OCI-LY3 (cell line): ENCODE measurements around the gene MACF1.

ENCODE experiments used
- H2AFZ ChIP-seq: fragments of 200-600, 300-600 bp; shearing (Covaris generic); 2 replicates; pipeline ENCODE4 v1.6.0; 2014; ENCODE audit warnings: antibody characterized with exemption, low read depth, low read length
- H3K27ac ChIP-seq: fragments of 200-600, 300-600 bp; sonication (generic); 2 replicates; pipeline ENCODE4 v1.5.1; 2014; ENCODE audit warnings: mild to moderate bottlenecking, low read length, moderate library complexity, mixed read lengths
- H3K27me3 ChIP-seq: fragments of 200-600, 300-600 bp; sonication (generic); 2 replicates; pipeline ENCODE4 v1.6.1; 2014; ENCODE audit warnings: low read depth, low read length, mixed read lengths
- H3K36me3 ChIP-seq: fragments of 200-600, 300-600 bp; sonication (generic); replicated peaks from 2 replicates; pipeline ENCODE3; 2014; ENCODE audit warnings: low read depth, low read length, mixed read lengths
- H3K4me1 ChIP-seq: fragments of 300-600, 200-600 bp; sonication (generic); 2 replicates; pipeline ENCODE4 v1.6.1; 2014; ENCODE audit warnings: low read length, mixed read lengths
- H3K4me2 ChIP-seq: fragments of 200-600, 300-600 bp; sonication (generic); 2 replicates; pipeline ENCODE4 v1.6.1; 2014; ENCODE audit warnings: low read length, mixed read lengths
- H3K4me3 ChIP-seq: fragments of 300-600, 200-600 bp; sonication (generic); 2 replicates; pipeline ENCODE4 v1.5.1; 2014; ENCODE audit warnings: antibody characterized with exemption, mild to moderate bottlenecking, low read length, moderate library complexity
- H3K79me2 ChIP-seq: fragments of 300-600, 200-600 bp; shearing (Covaris generic); 2 replicates; pipeline ENCODE4 v1.6.1; 2014; ENCODE audit warnings: mild to moderate bottlenecking, low read length, mixed read lengths
- H3K9ac ChIP-seq: fragments of 300-600, 200-600 bp; shearing (Covaris generic); 2 replicates; pipeline ENCODE4 v1.6.0; 2014; ENCODE audit warnings: mild to moderate bottlenecking, low read length, moderate library complexity
- H3K9me3 ChIP-seq: fragments of 200-600, 300-600 bp; shearing (Covaris generic); 2 replicates; pipeline ENCODE4 v1.6.1; 2014; ENCODE audit warnings: low read length, mixed read lengths; ENCODE audit not compliant: insufficient read depth
- H4K20me1 ChIP-seq: fragments of 200-600, 300-600 bp; sonication (generic); 2 replicates; pipeline ENCODE4 v1.6.1; 2016; ENCODE audit warnings: low read length, mixed read lengths; ENCODE audit not compliant: insufficient read depth
- EZH2phosphoT487 ChIP-seq: fragments of 200-600 bp; shearing (Covaris generic); IDR thresholded peaks from 2 replicates; pipeline ENCODE4 v1.6.1; 2018; ENCODE audit warnings: antibody characterized with exemption, mixed run types, low read depth
- TF ChIP-seq, protein P1 (sequence below): fragments of 200-600, 300-600 bp; sonication (generic); IDR thresholded peaks from 2 replicates; pipeline ENCODE4 v1.5.1; 2014; ENCODE audit warnings: antibody characterized with exemption, low read length, low read depth

Gene MACF1

GRCh38 chr1:39239968-39240367 is 35.5 kb downstream of the MACF1 start:
- no peaks in the 10 kb centered on the region for H3K36me3 ChIP-seq
- peaks cover 9% of the 10 kb centered on the region for H3K4me1 ChIP-seq
- H3K79me2 ChIP-seq: no peaks in the 10 kb centered on the region
- no peak overlapping the region for H3K9ac ChIP-seq
- H3K27ac ChIP-seq: no peak overlapping the region
- H2AFZ ChIP-seq: no peak overlapping the region
- no peak overlapping the region for H3K4me2 ChIP-seq
- no peak overlapping the region for H3K4me3 ChIP-seq
- no peaks in the 10 kb centered on the region for H3K9me3 ChIP-seq
- no peak for TF ChIP-seq EZH2phosphoT487
- TF ChIP-seq, protein P1, sequence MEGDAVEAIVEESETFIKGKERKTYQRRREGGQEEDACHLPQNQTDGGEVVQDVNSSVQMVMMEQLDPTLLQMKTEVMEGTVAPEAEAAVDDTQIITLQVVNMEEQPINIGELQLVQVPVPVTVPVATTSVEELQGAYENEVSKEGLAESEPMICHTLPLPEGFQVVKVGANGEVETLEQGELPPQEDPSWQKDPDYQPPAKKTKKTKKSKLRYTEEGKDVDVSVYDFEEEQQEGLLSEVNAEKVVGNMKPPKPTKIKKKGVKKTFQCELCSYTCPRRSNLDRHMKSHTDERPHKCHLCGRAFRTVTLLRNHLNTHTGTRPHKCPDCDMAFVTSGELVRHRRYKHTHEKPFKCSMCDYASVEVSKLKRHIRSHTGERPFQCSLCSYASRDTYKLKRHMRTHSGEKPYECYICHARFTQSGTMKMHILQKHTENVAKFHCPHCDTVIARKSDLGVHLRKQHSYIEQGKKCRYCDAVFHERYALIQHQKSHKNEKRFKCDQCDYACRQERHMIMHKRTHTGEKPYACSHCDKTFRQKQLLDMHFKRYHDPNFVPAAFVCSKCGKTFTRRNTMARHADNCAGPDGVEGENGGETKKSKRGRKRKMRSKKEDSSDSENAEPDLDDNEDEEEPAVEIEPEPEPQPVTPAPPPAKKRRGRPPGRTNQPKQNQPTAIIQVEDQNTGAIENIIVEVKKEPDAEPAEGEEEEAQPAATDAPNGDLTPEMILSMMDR: no peak
- no peaks in the 10 kb centered on the region for H4K20me1 ChIP-seq
- H3K27me3 ChIP-seq: no peaks in the 10 kb centered on the region

DNA sequence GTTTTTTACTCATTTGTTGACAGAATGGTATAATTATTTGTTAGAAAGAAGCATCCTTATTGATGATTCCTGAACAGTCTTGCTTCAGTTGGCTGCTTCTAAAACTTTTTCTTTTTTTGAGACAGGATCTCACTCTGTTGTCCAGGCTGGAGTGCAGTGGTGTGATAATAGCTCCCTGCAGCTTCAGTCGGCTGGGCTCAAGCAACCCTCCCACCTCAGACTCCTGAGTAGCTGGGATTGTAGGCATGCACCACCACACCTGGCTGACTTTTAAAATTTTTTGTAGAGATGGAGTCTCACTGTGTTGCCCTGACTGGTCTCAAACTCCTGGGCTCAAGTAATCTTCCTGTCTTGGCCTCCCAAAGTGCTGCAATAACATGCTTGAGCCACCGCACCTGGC is 38.8 kb downstream of the MACF1 start:
- Histone ChIP-seq H3K27me3 (no peaks in the 10 kb centered on the region), H3K9me3 (no peaks in the 10 kb centered on the region), H3K4me2 (no peak overlapping the region), H3K79me2 (no peaks in the 10 kb centered on the region), H4K20me1 (no peaks in the 10 kb centered on the region), H2AFZ (no peak overlapping the region), H3K4me1 (no peaks in the 10 kb centered on the region), H3K4me3 (no peak overlapping the region), H3K9ac (no peak overlapping the region), H3K36me3 (no peaks in the 10 kb centered on the region), H3K27ac (no peak overlapping the region)
- TF ChIP-seq EZH2phosphoT487: no peak
- TF ChIP-seq, protein P1: no peak

DNA sequence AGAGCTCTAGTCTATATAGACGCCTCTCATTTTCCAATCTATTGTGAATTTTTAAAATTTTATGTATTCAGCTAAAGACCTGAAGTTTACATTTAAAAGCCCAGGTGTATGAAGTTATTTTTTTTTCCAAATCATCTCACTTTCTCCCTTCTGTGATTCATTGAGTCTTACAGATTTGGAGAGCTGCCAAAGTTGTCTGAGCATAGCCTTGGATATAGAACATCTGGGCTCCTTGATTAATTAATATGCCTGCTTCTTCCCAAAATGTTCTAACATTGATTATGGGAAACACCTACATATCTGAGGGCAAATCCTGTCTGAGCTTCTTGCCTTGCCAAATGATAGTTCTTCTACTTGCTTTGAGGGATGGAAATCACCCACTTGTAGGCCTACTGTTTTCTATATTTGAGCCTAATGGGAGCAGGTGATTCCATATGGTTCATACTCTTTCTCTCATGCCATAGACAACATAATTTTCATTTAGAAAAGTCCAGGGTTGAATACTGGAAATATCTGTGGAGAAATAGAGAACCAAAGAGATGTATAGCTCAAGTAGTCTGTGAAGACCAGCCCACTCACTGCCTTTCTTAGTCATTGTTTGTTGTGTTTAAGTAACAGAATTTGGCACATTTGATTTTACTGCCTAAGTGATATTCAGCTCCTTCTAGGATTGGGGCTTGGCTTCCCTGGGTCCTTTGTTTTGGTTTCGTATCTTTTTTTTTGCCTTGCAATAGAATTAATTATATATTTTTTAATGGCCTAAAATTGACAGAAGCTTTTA is 46.2 kb downstream of the MACF1 start:
- H3K79me2 ChIP-seq: no peaks in the 10 kb centered on the region
- no peaks in the 10 kb centered on the region for H4K20me1 ChIP-seq

GRCh38 chr1:39255222-39255621 is 50.7 kb downstream of the MACF1 start:
- Histone ChIP-seq H3K9ac (no peak overlapping the region), H3K27me3 (no peaks in the 10 kb centered on the region), H3K27ac (no peak overlapping the region), H3K4me2 (no peak overlapping the region), H2AFZ (no peak overlapping the region), H3K4me3 (no peak overlapping the region), H4K20me1 (peaks cover 4% of the 10 kb centered on the region; the same call in 1 of the 2 replicates), H3K4me1 (peaks cover 13% of the 10 kb centered on the region), H3K9me3 (no peaks in the 10 kb centered on the region), H3K36me3 (peaks cover 11% of the 10 kb centered on the region), H3K79me2 (no peaks in the 10 kb centered on the region)
- TF ChIP-seq, protein P1: no peak
- no peak for TF ChIP-seq EZH2phosphoT487

More for the DNA sequence above, 46.2 kb downstream of the MACF1 start:
- no peak overlapping the region for H3K4me3 ChIP-seq
- no peak overlapping the region for H3K9ac ChIP-seq
- H3K4me1 ChIP-seq: no peaks in the 10 kb centered on the region
- no peaks in the 10 kb centered on the region for H3K9me3 ChIP-seq
- no peak overlapping the region for H2AFZ ChIP-seq
- TF ChIP-seq EZH2phosphoT487: no peak
- TF ChIP-seq, protein P1: no peak
- H3K27me3 ChIP-seq: no peaks in the 10 kb centered on the region
- H3K4me2 ChIP-seq: no peak overlapping the region
- no peak overlapping the region for H3K27ac ChIP-seq
- H3K36me3 ChIP-seq: peaks cover 5% of the 10 kb centered on the region
